ENCODE measurements around the gene TCIRG1. TPM values are rescaled to one million over a fixed set of nuclear protein-coding genes. Genes with fewer than 3 reads are reported as not detected.

Gene TCIRG1
- total and polyA plus RNA-seq, 2 of the 13 experiments (the other 11 are each of a cell fraction or from before 2014, with no cell fraction given), result 48.0 to 69.6 TPM

DNA sequence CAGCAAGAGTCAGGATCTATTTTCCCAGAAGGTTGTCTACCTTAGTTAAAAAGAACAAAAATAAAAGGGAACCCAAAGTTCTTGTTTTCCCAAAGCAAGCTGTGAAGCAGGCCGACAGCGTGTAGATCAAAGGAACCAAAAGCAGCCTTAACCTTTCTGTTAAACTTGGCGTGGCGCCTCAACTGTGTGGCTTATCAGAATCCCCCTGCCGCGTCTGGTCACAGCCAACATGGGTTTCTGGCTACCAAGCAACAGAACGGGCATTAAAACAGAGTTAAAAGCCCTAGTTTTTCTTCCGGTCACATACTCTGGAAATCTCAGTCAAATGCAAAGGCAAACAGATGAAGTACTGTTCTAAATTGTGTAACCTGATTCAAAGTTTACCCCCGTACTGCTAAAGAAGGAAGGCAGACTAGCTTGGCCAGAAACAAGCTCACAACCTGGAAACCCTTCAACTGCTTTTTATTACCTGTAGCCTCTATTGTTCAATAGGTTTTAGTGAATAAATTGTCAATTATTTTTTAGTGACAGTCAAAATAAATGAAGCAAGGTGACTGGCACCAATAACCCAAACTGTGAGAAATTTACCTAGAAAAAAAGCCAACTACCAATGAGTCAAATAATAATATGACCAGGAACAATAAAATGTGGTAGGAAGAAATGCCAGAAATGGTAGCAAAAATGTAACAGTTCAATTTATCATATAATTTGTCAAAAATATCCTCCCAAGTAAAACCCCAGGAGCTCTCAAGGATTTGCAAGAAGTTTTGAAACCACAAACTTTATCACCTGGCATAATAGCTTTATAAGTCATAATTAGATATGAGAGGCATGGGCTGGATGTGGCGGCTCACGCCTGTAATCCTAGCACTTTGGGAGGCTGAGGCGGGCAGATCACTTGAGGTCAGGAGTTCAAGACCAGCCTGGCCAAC lies 60.9 kb downstream of the TCIRG1 start (continued):
- TF ChIP-seq MEIS2 (CRISPR knock-in tag; IDR thresholded peaks at IDR 0.05) (peak; percentile 77), EEA1 (CRISPR knock-in tag; IDR thresholded peaks at IDR 0.05; ENCODE audit: borderline replicate concordance) (no peak), NFATC3 (CRISPR knock-in tag; IDR thresholded peaks at IDR 0.05) (no peak), RXRB (CRISPR knock-in tag; IDR thresholded peaks at IDR 0.05; ENCODE audit: borderline replicate concordance) (peak; percentile 89), HOXA7 (CRISPR knock-in tag; IDR thresholded peaks at IDR 0.05) (no peak), MED13 (CRISPR knock-in tag; IDR thresholded peaks at IDR 0.05) (peak; percentile 93), ZNF552 (CRISPR knock-in tag; IDR thresholded peaks at IDR 0.05; ENCODE audit: borderline replicate concordance) (no peak), CBX5 (CRISPR knock-in tag; IDR thresholded peaks at IDR 0.05; ENCODE audit: borderline replicate concordance) (peak; percentile 64; the same call in 1 of the 2 replicates), TCF12 (IDR thresholded peaks at IDR 0.05) (no peak), TCF12 (CRISPR knock-in tag; IDR thresholded peaks at IDR 0.05) (peak; percentile 63; the same call in 1 of the 2 replicates), GTF2F1 (IDR thresholded peaks at IDR 0.05; ENCODE audit: low read length) (no peak), MXI1 (IDR thresholded peaks at IDR 0.05; ENCODE audit: borderline replicate concordance, low read depth, low read length) (peak; percentile 28; the same call in 1 of the 3 replicates), ZNF496 (CRISPR knock-in tag; IDR thresholded peaks at IDR 0.05; ENCODE audit: insufficient replicate concordance) (no peak), RFX3 (CRISPR knock-in tag; IDR thresholded peaks at IDR 0.05) (peak; percentile 49), ZNF383 (CRISPR knock-in tag; IDR thresholded peaks at IDR 0.05; ENCODE audit: borderline replicate concordance) (no peak)
- TF ChIP-seq, protein P1, sequence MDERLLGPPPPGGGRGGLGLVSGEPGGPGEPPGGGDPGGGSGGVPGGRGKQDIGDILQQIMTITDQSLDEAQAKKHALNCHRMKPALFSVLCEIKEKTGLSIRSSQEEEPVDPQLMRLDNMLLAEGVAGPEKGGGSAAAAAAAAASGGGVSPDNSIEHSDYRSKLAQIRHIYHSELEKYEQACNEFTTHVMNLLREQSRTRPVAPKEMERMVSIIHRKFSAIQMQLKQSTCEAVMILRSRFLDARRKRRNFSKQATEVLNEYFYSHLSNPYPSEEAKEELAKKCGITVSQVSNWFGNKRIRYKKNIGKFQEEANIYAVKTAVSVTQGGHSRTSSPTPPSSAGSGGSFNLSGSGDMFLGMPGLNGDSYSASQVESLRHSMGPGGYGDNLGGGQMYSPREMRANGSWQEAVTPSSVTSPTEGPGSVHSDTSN (CRISPR knock-in tag; IDR thresholded peaks at IDR 0.05), result no peak
- TF ChIP-seq, protein P2, sequence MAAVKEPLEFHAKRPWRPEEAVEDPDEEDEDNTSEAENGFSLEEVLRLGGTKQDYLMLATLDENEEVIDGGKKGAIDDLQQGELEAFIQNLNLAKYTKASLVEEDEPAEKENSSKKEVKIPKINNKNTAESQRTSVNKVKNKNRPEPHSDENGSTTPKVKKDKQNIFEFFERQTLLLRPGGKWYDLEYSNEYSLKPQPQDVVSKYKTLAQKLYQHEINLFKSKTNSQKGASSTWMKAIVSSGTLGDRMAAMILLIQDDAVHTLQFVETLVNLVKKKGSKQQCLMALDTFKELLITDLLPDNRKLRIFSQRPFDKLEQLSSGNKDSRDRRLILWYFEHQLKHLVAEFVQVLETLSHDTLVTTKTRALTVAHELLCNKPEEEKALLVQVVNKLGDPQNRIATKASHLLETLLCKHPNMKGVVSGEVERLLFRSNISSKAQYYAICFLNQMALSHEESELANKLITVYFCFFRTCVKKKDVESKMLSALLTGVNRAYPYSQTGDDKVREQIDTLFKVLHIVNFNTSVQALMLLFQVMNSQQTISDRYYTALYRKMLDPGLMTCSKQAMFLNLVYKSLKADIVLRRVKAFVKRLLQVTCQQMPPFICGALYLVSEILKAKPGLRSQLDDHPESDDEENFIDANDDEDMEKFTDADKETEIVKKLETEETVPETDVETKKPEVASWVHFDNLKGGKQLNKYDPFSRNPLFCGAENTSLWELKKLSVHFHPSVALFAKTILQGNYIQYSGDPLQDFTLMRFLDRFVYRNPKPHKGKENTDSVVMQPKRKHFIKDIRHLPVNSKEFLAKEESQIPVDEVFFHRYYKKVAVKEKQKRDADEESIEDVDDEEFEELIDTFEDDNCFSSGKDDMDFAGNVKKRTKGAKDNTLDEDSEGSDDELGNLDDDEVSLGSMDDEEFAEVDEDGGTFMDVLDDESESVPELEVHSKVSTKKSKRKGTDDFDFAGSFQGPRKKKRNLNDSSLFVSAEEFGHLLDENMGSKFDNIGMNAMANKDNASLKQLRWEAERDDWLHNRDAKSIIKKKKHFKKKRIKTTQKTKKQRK (IDR thresholded peaks at IDR 0.05; ENCODE audit: low read length), result no peak
- TF ChIP-seq, protein P3, sequence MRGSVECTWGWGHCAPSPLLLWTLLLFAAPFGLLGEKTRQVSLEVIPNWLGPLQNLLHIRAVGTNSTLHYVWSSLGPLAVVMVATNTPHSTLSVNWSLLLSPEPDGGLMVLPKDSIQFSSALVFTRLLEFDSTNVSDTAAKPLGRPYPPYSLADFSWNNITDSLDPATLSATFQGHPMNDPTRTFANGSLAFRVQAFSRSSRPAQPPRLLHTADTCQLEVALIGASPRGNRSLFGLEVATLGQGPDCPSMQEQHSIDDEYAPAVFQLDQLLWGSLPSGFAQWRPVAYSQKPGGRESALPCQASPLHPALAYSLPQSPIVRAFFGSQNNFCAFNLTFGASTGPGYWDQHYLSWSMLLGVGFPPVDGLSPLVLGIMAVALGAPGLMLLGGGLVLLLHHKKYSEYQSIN (CRISPR knock-in tag; IDR thresholded peaks at IDR 0.05; ENCODE audit: borderline replicate concordance), result no peak
- TF ChIP-seq, protein P4, sequence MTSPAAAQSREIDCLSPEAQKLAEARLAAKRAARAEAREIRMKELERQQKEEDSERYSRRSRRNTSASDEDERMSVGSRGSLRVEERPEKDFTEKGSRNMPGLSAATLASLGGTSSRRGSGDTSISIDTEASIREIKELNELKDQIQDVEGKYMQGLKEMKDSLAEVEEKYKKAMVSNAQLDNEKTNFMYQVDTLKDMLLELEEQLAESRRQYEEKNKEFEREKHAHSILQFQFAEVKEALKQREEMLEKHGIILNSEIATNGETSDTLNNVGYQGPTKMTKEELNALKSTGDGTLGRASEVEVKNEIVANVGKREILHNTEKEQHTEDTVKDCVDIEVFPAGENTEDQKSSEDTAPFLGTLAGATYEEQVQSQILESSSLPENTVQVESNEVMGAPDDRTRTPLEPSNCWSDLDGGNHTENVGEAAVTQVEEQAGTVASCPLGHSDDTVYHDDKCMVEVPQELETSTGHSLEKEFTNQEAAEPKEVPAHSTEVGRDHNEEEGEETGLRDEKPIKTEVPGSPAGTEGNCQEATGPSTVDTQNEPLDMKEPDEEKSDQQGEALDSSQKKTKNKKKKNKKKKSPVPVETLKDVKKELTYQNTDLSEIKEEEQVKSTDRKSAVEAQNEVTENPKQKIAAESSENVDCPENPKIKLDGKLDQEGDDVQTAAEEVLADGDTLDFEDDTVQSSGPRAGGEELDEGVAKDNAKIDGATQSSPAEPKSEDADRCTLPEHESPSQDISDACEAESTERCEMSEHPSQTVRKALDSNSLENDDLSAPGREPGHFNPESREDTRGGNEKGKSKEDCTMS (CRISPR knock-in tag; conservative IDR thresholded peaks at IDR 0.05), result no peak
- TF ChIP-seq, protein P5, sequence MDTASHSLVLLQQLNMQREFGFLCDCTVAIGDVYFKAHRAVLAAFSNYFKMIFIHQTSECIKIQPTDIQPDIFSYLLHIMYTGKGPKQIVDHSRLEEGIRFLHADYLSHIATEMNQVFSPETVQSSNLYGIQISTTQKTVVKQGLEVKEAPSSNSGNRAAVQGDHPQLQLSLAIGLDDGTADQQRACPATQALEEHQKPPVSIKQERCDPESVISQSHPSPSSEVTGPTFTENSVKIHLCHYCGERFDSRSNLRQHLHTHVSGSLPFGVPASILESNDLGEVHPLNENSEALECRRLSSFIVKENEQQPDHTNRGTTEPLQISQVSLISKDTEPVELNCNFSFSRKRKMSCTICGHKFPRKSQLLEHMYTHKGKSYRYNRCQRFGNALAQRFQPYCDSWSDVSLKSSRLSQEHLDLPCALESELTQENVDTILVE (CRISPR knock-in tag; IDR thresholded peaks at IDR 0.05), result peak; percentile 65; the same call in 1 of the 2 replicates

Measured in HepG2 (cell line).